ENCODE measurements around the gene NEIL3.

DNA sequence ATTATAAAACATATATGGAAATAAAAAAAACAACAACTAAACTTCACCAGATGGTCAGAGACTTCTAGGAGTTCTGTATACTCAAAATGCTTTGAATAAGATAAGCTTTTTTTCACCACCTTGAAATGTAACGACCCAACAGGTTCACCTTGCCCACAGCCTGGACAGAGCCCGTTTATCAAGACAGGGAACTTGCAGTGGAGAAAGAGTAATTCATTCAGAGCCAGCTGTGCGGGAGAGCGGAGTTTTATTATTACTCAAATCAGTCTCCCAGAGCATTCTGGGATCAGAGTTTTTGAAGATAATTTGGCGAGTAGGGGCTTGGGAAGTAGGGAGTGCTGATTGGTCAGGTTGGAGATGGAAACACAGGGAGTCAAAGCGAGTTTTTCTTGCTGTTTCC lies 94.1 kb downstream of the NEIL3 start:
- TF ChIP-seq, protein P1, sequence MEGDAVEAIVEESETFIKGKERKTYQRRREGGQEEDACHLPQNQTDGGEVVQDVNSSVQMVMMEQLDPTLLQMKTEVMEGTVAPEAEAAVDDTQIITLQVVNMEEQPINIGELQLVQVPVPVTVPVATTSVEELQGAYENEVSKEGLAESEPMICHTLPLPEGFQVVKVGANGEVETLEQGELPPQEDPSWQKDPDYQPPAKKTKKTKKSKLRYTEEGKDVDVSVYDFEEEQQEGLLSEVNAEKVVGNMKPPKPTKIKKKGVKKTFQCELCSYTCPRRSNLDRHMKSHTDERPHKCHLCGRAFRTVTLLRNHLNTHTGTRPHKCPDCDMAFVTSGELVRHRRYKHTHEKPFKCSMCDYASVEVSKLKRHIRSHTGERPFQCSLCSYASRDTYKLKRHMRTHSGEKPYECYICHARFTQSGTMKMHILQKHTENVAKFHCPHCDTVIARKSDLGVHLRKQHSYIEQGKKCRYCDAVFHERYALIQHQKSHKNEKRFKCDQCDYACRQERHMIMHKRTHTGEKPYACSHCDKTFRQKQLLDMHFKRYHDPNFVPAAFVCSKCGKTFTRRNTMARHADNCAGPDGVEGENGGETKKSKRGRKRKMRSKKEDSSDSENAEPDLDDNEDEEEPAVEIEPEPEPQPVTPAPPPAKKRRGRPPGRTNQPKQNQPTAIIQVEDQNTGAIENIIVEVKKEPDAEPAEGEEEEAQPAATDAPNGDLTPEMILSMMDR (IDR thresholded peaks at IDR 0.05) = no peak
- TF ChIP-seq POLR2A (IDR thresholded peaks at IDR 0.05) = no peak
